GM21390 (cell line): ENCODE data around the gene PODXL.
"Not testable (repeated sequence)": the region's sequence is repeated elsewhere in the genome, so short reads cannot be mapped to it uniquely, and the experiment has no call there.

Source experiments
- ATAC-seq: cut with Tn5 transposase; IDR thresholded peaks from one replicate; pipeline ENCODE4 v1.9.1; 2021; ENCODE audit not compliant: unreplicated experiment

PODXL gene

DNA sequence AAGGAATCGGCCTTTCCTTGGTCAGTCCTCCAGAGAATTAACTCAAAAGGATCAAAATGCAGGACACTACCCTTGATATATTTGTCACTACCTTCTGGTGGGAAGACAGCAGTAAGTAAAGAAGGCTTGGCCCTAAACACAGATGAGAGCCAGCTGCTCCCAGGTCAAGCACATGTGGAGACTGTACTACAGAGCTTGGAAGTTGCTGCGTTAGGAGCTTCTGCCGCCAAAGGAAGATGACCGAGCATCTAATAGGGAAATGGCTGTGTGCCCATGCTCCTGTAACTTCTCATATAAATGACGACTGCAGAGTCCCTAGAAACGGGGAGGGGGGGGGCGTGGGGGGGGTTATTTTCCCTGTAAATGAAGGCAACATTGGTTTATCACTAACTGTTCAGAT, 59.0 kb downstream of the PODXL start:
- no peak for ATAC-seq

GRCh38 chr7:131495669-131496498, 60.5 kb downstream of the PODXL start:
- ATAC-seq, result no peak

DNA sequence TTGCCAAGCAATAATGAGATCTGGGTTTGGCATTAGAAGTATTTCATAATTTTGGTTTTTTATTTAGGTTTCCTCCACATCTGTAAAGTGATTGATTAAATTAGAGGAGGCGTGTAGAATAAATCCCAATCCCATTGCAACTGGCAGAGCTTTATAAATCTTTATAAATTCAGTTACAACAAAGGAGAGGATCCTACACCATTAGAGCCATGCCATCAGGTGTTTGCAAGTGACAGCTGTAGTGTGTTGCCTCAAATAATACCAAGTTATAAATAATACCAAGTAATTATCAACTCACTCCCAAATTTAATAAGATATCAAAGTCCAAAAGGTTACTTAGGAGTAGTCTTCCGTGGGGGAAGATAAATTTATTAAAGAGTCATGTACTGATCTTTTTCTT, 62.2 kb downstream of the PODXL start:
- ATAC-seq, result no peak

DNA sequence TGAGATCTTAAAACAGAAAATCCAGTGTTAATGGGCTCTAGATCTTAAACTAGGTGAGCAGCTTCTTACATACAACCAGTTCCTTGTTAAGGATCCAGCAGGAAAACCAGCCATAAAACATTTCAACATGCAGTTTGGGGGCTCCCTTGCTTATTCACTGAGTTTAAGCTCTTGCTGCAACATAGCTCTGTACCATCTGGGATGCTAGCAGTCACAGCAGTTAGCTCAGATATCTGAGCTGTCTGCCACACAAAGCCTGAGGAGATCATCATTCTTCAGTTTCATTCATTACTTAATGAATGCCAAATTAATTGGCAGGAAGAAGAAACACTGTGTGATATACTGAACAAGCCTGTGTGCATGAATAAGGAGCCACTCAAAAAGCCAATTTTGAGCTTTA, 62.8 kb downstream of the PODXL start:
- no peak for ATAC-seq

DNA sequence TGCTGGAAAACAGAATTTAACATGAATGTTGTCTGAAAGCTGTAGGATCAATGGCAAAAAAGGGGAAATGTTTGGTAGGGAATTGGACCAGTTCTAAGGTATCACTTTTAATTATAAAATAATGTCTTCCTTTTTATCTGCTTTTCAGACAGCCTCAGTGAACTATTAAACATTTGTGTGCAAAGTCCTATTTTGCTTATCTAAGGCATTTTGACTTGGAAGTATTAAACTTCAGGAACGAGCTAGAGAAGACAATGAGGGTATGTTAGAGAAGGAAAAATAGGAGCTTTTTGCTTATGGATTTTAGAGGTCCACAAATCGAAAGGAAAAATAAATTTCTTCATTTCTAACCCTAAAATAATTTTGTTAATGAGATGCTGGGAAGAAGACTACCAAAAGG, 63.3 kb downstream of the PODXL start:
- ATAC-seq, result no peak

GRCh38 chr7:131489881-131490280, 66.5 kb downstream of the PODXL start:
- ATAC-seq, result no peak

GRCh38 chr7:131489196-131489595, 67.2 kb downstream of the PODXL start:
- no peak for ATAC-seq

- no peak for ATAC-seq
Measured at GRCh38 chr7:131488361-131488760, 68.1 kb downstream of the PODXL start.

DNA sequence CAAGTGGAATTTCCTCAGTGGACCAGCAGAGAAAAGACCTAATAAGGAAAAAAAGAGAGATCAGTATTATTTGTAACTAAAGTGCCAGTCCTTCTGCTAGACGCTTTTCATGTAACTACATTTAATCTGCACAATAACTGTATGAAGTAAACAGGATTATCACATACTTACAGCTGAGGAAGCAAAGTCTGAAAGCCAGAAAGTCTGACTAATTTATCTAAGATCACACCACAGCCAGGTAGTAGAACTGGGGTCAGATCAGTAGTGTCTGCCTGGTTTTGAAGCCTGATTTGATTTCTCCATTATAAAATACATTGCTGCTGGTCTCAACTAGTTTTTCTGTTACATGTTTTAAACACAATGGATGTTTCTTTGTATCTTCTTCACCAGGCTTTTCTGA, 69.2 kb downstream of the PODXL start:
- no peak for ATAC-seq

- ATAC-seq, result no peak
Measured at GRCh38 chr7:131486346-131486745, 70.1 kb downstream of the PODXL start.

DNA sequence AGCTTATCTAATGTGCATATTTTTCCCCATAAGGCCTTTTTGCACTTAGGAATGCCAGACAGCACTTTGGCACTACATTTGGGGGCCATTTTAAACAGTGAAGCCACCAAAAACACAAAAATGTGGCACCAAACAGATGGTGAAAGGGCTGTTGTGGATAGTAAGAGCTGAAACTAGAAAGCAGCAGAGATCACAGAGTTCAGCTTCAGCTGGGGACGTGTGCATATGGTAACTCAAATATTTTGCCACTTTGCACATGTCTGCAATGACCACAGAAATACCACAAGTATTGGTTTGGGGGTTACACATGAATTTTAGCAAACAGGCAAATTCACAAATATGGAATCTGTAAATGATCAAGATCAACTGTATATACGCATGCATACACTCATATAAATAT, 72.8 kb downstream of the PODXL start:
- ATAC-seq, result no peak

- peak; percentile 71 for ATAC-seq
Measured at GRCh38 chr7:131482800-131483199, 73.6 kb downstream of the PODXL start.

- no peak for ATAC-seq
Measured at GRCh38 chr7:131480384-131481315, 75.8 kb downstream of the PODXL start.

- no peak for ATAC-seq
Measured at GRCh38 chr7:131476740-131477139, 79.7 kb downstream of the PODXL start.

DNA sequence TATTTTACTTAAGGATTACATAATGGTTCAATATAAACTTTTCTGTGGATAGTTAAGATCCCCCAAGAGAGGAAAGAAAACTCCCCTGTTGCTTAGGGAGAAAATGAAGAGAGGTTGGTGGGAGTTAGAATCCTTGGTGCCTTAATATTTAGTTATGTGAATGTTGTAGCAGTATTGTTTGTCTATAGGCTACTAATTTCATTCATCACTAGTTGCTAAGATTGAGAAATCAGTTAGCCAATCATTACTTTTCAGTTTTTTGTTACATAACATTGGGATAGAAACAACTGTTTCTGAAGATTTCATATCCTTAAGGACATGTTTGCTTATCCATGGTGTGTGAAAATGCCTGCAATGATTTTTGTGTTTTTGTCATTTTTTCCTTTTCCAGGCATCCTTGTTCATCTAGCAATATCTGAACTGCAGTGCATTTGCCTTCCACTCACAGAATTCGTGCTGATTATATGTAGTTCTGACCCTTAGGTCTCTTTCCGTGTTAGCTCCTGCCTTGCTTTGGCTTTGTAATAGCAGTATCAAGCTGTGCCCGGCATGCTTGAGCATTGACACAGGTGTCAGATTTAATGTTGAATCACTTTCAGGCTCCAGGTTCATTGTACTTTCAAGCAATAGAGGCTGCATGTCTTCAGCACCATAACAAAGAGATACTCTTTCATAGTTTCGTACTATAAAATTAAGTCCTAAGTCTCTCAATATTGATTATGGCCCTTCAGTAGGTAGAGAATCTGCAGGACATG, 85.0 kb downstream of the PODXL start:
- ATAC-seq, result no peak

DNA sequence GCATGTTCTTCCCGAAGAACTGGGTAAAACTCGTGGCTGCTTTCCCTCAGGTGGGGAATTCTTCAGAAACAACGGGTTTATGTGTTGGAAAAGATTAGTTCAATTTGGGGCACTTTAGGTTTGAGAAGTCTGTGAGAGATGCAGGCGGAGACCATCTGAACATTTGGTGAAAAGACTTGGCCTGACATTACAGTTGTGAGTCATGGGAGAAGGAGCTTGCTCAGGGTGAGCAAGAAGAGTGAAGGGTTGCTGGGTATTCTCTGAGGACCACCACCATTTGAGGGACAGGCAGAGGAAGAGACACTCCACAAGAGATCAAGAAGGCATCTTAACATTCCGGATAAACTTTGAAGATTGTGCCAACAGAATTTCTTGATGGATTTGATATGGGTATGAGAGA, 88.6 kb downstream of the PODXL start:
- ATAC-seq, result no peak

DNA sequence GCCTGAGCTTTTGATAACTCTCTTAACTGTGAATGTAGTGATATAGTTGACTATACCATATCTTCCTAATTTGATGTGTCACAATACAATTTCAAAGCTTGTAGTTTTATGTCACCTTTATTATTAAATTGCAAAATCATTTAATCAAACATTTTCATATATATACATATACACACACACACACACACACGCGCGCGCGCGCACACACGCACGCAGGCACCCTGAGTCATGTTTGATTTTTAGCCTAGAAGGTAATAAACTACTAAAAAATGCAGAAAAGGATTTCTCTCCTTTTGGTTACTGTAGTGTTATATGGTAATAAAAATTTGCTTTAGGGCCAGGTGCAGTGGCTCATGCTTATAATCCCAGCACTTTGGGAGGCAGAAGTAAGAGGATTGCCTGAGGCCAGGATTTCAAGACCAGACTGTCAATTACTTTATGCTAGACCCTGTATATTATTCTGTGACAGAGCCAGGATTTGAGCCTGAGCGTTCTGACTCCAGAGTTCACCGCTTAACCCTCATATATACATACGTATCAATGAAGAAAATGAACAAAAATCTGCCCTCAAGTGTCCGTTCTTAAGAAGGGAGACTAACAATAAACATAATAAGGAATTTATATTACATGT, 89.6 kb downstream of the PODXL start:
- ATAC-seq, result no peak

GRCh38 chr7:131462715-131463114, 93.7 kb downstream of the PODXL start:
- not testable (repeated sequence) for ATAC-seq

GRCh38 chr7:131462059-131462458, 94.4 kb downstream of the PODXL start:
- ATAC-seq, result no peak

DNA sequence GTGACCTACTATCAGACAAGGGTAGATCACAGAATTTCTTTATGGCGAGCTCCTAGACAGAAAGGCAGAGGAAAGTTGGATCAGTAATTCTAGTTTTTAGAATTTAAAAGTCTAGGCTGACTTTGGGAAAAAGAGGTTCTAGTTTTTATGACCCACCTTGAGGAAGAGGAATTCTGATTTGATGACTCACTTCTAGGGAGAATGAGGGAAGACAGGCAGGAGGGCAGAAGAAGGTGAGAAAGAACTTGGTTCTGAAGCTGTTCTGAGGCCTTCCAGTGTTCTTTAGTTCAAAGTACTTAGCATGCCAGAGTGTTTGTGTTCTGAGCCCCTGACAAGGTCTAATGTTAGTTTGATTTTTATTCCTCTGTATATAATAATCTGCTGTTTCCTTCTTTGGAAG, 97.2 kb downstream of the PODXL start:
- ATAC-seq, result no peak

DNA sequence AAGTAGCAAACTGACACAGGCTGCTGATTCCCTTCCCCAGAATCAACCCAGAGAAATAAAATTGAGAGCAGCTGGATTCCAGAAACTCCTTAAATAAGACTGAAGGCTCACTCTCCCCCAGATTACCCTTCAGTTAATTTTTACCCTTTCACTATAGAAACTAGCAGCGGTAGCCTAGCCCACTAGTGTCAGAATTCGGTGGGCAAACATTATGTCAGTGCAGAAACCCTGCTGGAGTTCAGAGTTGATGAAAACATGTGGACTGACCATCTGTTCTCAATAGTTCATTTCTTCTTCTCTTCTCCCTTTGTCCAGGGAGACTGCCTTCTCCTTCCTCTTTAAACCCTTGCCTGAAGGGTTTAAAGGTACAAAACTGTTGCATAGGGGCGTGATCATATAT, 100.1 kb downstream of the PODXL start:
- no peak for ATAC-seq
